GM23338 (cell line): Measurements from ENCODE around the gene SV2C. TPM values are rescaled to one million over a fixed set of nuclear protein-coding genes. Genes with fewer than 3 reads are reported as not detected.

Experiments
- ATAC-seq: fragments of 200-7000 bp; cut with Tn5 transposase; 3 replicates; pipeline ENCODE4 v1.9.1; 2020
- DNase-seq: peaks from one replicate; pipeline ENCODE4 v3.0.0-alpha.2; 2015; ENCODE audit warnings: low spot score
- H2AFZ ChIP-seq: fragments of 200-600 bp; sonication (generic); 2 replicates; pipeline ENCODE4 v1.8.0; 2016; ENCODE audit warnings: antibody characterized with exemption, mild to moderate bottlenecking, moderate library complexity
- H3F3A ChIP-seq: fragments of 200-600 bp; sonication (generic); replicated peaks from 2 replicates; pipeline ENCODE4 v1.8.0; 2017; ENCODE audit warnings: antibody characterized with exemption, mixed run types, low read depth
- H3K27ac ChIP-seq: fragments of 200-600 bp; sonication (generic); 2 replicates; pipeline ENCODE4 v1.6.1; 2016; ENCODE audit warnings: low read depth
- H3K27me3 ChIP-seq: fragments of 200-600 bp; sonication (generic); 2 replicates; pipeline ENCODE4 v1.8.0; 2016; ENCODE audit warnings: mild to moderate bottlenecking, mixed run types, moderate library complexity; ENCODE audit not compliant: insufficient read depth
- H3K36me3 ChIP-seq: fragments of 200-600 bp; sonication (generic); 2 replicates; pipeline ENCODE4 v1.8.0; 2016; ENCODE audit warnings: mild to moderate bottlenecking; ENCODE audit not compliant: insufficient read depth
- H3K4me1 ChIP-seq: fragments of 200-600 bp; sonication (generic); 2 replicates; pipeline ENCODE4 v1.8.0; 2016; ENCODE audit warnings: mild to moderate bottlenecking, moderate library complexity; ENCODE audit not compliant: insufficient read depth
- H3K4me2 ChIP-seq: fragments of 200-600 bp; sonication (generic); 2 replicates; pipeline ENCODE4 v1.7.1; 2017; ENCODE audit warnings: mixed run types
- H3K4me3 ChIP-seq: fragments of 200-600 bp; sonication (generic); 2 replicates; pipeline ENCODE4 v1.6.1; 2016; ENCODE audit warnings: mixed run types
- H3K79me2 ChIP-seq: fragments of 200-600 bp; sonication (generic); replicated peaks from 2 replicates; pipeline ENCODE4 v1.8.0; 2017; ENCODE audit warnings: mild to moderate bottlenecking; ENCODE audit not compliant: insufficient read depth
- H3K9me2 ChIP-seq: fragments of 200-600 bp; sonication (generic); 2 replicates; pipeline ENCODE4 v1.8.0; 2017; ENCODE audit not compliant: insufficient read depth
- H4K20me1 ChIP-seq: fragments of 200-600 bp; sonication (generic); replicated peaks from 2 replicates; pipeline ENCODE4 v1.8.0; 2017; ENCODE audit warnings: mild to moderate bottlenecking; ENCODE audit not compliant: insufficient read depth
- H3K27ac Mint-ChIP-seq: 2 replicates; pipeline ENCODE4 v1.8.0; 2020; ENCODE audit warnings: inconsistent platforms, mild to moderate bottlenecking, moderate library complexity, mixed read lengths
- H3K27me3 Mint-ChIP-seq: 3 replicates; pipeline ENCODE4 v1.8.0; 2022; ENCODE audit warnings: low read depth, mild to moderate bottlenecking, moderate library complexity, mixed read lengths, inconsistent platforms; ENCODE audit not compliant: insufficient read depth, poor library complexity
- H3K36me3 Mint-ChIP-seq: 3 replicates; pipeline ENCODE4 v1.8.0; 2021; ENCODE audit warnings: low read depth, mild to moderate bottlenecking, inconsistent platforms, moderate library complexity, mixed read lengths
- H3K4me1 Mint-ChIP-seq: 3 replicates; pipeline ENCODE4 v1.8.0; 2020; ENCODE audit warnings: mild to moderate bottlenecking, inconsistent platforms, mixed read lengths
- H3K4me3 Mint-ChIP-seq: 3 replicates; pipeline ENCODE4 v1.8.0; 2021; ENCODE audit warnings: moderate library complexity, mild to moderate bottlenecking, inconsistent platforms, mixed read lengths
- H3K9me3 Mint-ChIP-seq: 3 replicates; pipeline ENCODE4 v1.8.0; 2020; ENCODE audit warnings: moderate library complexity, mild to moderate bottlenecking, inconsistent platforms, mixed read lengths
- JUNB ChIP-seq: IDR thresholded peaks from one replicate; pipeline ENCODE4 v1.6.1; 2016; ENCODE audit warnings: antibody characterized with exemption; ENCODE audit not compliant: unreplicated experiment
- NANOG ChIP-seq: IDR thresholded peaks from 2 replicates; pipeline ENCODE4 v1.6.1; 2016; ENCODE audit warnings: antibody characterized with exemption, borderline replicate concordance
- POLR2AphosphoS5 ChIP-seq: IDR thresholded peaks from 2 replicates; pipeline ENCODE4 v1.6.1; 2016; ENCODE audit warnings: antibody characterized with exemption, low read depth
- STAT1 ChIP-seq: IDR thresholded peaks from one replicate; pipeline ENCODE4 v1.6.1; 2016; ENCODE audit warnings: antibody characterized with exemption; ENCODE audit not compliant: unreplicated experiment
- ZNF114 ChIP-seq: fragments of 250-450 bp; sonication (Bioruptor Pico); IDR thresholded peaks from 2 replicates; pipeline ENCODE4 v1.5.0; 2020; ENCODE audit warnings: mild to moderate bottlenecking, moderate library complexity
- polyA plus RNA-seq: library from polyadenylated mRNA; unstranded; fragments of >200 nt; fragmentation: Nextera tagmentation; extraction: Ambion mirVana; gene quantifications from 2 replicates; pipeline ENCODE4 v1.2.1, GENCODE V29; 2016
- total RNA-seq: library from RNA; depleted of rRNA; stranded (reverse); fragments of >200 nt; shearing (Covaris generic); gene quantifications from 2 replicates; pipeline ENCODE4 v1.2.3, GENCODE V29; 2014
- TF ChIP-seq, protein P1 (sequence below), 2 experiments: fragments of 200-600 bp in 1 of 2; sonication (generic) in 1 of 2; conservative IDR thresholded peaks; 2 replicates each; pipeline versions ENCODE4 v1.5.1 to v1.6.1; 2016 to 2017; ENCODE audit warnings: antibody characterized with exemption in 2 of 2, low read depth in 2 of 2, mild to moderate bottlenecking in 2 of 2, moderate library complexity in 1 of 2
- TF ChIP-seq, protein P2 (sequence below): IDR thresholded peaks from one replicate; pipeline ENCODE4 v1.6.1; 2018; ENCODE audit warnings: antibody characterized with exemption; ENCODE audit not compliant: unreplicated experiment
- TF ChIP-seq, protein P3 (sequence below): fragments of 250-450 bp; sonication (Bioruptor Pico); IDR thresholded peaks from 2 replicates; pipeline ENCODE4 v1.5.0; 2020; ENCODE audit warnings: mild to moderate bottlenecking, moderate library complexity

The SV2C gene
- total and polyA plus RNA-seq, 2 experiments from 2014 or later = 0.05 to 0.07 TPM

DNA sequence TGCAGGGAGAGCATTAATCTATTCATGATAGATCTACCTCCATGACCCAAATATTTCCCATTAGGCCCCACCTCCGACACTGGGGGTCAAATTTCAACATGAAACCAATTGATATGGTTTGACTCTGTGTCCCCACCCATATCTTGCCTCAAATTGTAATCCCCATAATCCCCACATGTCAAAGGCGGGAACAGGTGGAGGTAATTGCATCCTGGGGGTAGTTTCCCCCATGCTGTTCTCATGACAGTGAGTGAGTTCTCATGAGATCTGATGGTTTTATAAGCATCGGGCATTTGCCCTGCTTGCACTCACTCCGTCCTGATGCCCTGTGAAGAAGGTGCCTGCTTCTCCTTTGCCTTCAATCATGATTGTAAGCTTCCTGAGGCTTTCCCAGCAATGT lies 153.5 kb downstream of the SV2C start:
- Mint-ChIP-seq H3K27me3 (peaks cover 3% of the 10 kb centered on the region), H3K4me3 (no peak overlapping the region)
- no peak for DNase-seq

More for the DNA sequence above, 153.5 kb downstream of the SV2C start:
- H3K36me3 Mint-ChIP-seq = no peaks in the 10 kb centered on the region
- H3K4me1 ChIP-seq = no peaks in the 10 kb centered on the region
- TF ChIP-seq STAT1 (no peak), JUNB (no peak), POLR2AphosphoS5 (no peak), NANOG (no peak), ZNF114 (CRISPR knock-in tag) (no peak)
- TF ChIP-seq, protein P1, sequence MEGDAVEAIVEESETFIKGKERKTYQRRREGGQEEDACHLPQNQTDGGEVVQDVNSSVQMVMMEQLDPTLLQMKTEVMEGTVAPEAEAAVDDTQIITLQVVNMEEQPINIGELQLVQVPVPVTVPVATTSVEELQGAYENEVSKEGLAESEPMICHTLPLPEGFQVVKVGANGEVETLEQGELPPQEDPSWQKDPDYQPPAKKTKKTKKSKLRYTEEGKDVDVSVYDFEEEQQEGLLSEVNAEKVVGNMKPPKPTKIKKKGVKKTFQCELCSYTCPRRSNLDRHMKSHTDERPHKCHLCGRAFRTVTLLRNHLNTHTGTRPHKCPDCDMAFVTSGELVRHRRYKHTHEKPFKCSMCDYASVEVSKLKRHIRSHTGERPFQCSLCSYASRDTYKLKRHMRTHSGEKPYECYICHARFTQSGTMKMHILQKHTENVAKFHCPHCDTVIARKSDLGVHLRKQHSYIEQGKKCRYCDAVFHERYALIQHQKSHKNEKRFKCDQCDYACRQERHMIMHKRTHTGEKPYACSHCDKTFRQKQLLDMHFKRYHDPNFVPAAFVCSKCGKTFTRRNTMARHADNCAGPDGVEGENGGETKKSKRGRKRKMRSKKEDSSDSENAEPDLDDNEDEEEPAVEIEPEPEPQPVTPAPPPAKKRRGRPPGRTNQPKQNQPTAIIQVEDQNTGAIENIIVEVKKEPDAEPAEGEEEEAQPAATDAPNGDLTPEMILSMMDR (conservative IDR thresholded peaks at IDR 0.05; ENCODE audit: low read depth in 2 of 2) = no peak
- TF ChIP-seq, protein P2, sequence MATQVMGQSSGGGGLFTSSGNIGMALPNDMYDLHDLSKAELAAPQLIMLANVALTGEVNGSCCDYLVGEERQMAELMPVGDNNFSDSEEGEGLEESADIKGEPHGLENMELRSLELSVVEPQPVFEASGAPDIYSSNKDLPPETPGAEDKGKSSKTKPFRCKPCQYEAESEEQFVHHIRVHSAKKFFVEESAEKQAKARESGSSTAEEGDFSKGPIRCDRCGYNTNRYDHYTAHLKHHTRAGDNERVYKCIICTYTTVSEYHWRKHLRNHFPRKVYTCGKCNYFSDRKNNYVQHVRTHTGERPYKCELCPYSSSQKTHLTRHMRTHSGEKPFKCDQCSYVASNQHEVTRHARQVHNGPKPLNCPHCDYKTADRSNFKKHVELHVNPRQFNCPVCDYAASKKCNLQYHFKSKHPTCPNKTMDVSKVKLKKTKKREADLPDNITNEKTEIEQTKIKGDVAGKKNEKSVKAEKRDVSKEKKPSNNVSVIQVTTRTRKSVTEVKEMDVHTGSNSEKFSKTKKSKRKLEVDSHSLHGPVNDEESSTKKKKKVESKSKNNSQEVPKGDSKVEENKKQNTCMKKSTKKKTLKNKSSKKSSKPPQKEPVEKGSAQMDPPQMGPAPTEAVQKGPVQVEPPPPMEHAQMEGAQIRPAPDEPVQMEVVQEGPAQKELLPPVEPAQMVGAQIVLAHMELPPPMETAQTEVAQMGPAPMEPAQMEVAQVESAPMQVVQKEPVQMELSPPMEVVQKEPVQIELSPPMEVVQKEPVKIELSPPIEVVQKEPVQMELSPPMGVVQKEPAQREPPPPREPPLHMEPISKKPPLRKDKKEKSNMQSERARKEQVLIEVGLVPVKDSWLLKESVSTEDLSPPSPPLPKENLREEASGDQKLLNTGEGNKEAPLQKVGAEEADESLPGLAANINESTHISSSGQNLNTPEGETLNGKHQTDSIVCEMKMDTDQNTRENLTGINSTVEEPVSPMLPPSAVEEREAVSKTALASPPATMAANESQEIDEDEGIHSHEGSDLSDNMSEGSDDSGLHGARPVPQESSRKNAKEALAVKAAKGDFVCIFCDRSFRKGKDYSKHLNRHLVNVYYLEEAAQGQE = no peak
- TF ChIP-seq, protein P3, sequence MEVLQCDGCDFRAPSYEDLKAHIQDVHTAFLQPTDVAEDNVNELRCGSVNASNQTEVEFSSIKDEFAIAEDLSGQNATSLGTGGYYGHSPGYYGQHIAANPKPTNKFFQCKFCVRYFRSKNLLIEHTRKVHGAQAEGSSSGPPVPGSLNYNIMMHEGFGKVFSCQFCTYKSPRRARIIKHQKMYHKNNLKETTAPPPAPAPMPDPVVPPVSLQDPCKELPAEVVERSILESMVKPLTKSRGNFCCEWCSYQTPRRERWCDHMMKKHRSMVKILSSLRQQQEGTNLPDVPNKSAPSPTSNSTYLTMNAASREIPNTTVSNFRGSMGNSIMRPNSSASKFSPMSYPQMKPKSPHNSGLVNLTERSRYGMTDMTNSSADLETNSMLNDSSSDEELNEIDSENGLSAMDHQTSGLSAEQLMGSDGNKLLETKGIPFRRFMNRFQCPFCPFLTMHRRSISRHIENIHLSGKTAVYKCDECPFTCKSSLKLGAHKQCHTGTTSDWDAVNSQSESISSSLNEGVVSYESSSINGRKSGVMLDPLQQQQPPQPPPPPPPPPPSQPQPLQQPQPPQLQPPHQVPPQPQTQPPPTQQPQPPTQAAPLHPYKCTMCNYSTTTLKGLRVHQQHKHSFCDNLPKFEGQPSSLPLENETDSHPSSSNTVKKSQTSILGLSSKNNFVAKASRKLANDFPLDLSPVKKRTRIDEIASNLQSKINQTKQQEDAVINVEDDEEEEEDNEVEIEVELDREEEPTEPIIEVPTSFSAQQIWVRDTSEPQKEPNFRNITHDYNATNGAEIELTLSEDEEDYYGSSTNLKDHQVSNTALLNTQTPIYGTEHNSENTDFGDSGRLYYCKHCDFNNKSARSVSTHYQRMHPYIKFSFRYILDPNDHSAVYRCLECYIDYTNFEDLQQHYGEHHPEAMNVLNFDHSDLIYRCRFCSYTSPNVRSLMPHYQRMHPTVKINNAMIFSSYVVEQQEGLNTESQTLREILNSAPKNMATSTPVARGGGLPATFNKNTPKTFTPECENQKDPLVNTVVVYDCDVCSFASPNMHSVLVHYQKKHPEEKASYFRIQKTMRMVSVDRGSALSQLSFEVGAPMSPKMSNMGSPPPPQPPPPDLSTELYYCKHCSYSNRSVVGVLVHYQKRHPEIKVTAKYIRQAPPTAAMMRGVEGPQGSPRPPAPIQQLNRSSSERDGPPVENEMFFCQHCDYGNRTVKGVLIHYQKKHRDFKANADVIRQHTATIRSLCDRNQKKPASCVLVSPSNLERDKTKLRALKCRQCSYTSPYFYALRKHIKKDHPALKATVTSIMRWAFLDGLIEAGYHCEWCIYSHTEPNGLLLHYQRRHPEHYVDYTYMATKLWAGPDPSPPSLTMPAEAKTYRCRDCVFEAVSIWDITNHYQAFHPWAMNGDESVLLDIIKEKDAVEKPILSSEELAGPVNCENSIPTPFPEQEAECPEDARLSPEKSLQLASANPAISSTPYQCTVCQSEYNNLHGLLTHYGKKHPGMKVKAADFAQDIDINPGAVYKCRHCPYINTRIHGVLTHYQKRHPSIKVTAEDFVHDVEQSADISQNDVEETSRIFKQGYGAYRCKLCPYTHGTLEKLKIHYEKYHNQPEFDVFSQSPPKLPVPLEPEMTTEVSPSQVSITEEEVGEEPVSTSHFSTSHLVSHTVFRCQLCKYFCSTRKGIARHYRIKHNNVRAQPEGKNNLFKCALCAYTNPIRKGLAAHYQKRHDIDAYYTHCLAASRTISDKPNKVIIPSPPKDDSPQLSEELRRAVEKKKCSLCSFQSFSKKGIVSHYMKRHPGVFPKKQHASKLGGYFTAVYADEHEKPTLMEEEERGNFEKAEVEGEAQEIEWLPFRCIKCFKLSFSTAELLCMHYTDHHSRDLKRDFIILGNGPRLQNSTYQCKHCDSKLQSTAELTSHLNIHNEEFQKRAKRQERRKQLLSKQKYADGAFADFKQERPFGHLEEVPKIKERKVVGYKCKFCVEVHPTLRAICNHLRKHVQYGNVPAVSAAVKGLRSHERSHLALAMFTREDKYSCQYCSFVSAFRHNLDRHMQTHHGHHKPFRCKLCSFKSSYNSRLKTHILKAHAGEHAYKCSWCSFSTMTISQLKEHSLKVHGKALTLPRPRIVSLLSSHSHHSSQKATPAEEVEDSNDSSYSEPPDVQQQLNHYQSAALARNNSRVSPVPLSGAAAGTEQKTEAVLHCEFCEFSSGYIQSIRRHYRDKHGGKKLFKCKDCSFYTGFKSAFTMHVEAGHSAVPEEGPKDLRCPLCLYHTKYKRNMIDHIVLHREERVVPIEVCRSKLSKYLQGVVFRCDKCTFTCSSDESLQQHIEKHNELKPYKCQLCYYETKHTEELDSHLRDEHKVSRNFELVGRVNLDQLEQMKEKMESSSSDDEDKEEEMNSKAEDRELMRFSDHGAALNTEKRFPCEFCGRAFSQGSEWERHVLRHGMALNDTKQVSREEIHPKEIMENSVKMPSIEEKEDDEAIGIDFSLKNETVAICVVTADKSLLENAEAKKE (CRISPR knock-in tag) = no peak
- no peak overlapping the region for H2AFZ ChIP-seq
- H3K9me2 ChIP-seq = no peaks in the 10 kb centered on the region
- H3K4me2 ChIP-seq = no peak overlapping the region
- H3K79me2 ChIP-seq = no peaks in the 10 kb centered on the region
- no peak overlapping the region for H3K27ac ChIP-seq
- H3K4me3 ChIP-seq = no peak overlapping the region
- H3K36me3 ChIP-seq = no peaks in the 10 kb centered on the region
- H3F3A ChIP-seq = no peaks in the 10 kb centered on the region
- H3K27ac Mint-ChIP-seq = no peak overlapping the region
- no peak for ATAC-seq
- no peaks in the 10 kb centered on the region for H3K27me3 ChIP-seq
- H3K9me3 Mint-ChIP-seq = no peaks in the 10 kb centered on the region
- H3K4me1 Mint-ChIP-seq = no peaks in the 10 kb centered on the region
- no peaks in the 10 kb centered on the region for H4K20me1 ChIP-seq
